Measurements from ENCODE around the gene CLDN17.

Gene CLDN17

DNA sequence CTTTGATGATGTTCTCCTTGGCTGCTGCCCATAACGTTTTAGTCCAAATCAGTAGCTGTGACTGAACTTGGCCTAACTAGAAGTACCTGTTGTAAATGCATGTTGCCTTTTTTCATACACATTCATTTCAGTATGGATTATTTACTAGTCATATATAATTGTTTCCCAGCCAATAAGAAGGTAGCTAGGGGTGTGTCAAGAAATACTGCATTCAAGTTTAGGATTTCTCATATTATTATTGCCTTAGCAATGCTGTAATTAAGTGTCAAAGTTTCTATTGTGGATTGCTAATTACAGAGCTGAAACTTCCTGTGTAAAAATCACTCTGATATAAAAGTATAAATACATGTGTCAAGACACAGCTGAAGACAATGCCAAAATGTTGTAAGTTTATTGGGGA lies at the start of gene CLDN17:
CLDN17 (minus strand) TSS at position 101 of the 400 bp plus-strand sequence. CDS start 188 bp downstream, outside the sequence.
- Histone ChIP-seq H3K4me1 (ENCODE audit: control insufficient read depth, insufficient read depth, low read length) (no peaks in the 10 kb centered on the region), H3K27me3 (ENCODE audit: control insufficient read depth in 1 of 2, insufficient read depth in 2 of 2, low read length in 2 of 2) (no peaks in the 10 kb centered on the region), H3K36me3 (ENCODE audit: control insufficient read depth in 2 of 2, insufficient read depth in 2 of 2, low read length in 2 of 2) (no peaks in the 10 kb centered on the region)

GRCh38 chr21:30216041-30216723 lies 49.6 kb upstream of the CLDN17 start, which contains the start of gene CLDN8:
CLDN8 (minus strand) TSS chr21:30216097; CDS start chr21:30215925, 172 bp downstream.
- no peaks in the 10 kb centered on the region for H3K36me3 ChIP-seq (ENCODE audit: control insufficient read depth in 2 of 2, insufficient read depth in 2 of 2, low read length in 2 of 2)
- no peak within 1 kb of the TSS for H3K9ac ChIP-seq (ENCODE audit: low read length in 2 of 2)
- no peaks in the 10 kb centered on the region for H3K9me3 ChIP-seq (ENCODE audit: control insufficient read depth in 2 of 2, low read length in 2 of 2)
- H3K4me3 ChIP-seq (ENCODE audit: low read length in 2 of 2) = no peak within 1 kb of the TSS
- no peaks in the 10 kb centered on the region for H3K4me1 ChIP-seq (ENCODE audit: control insufficient read depth, insufficient read depth, low read length)
- H3K27me3 ChIP-seq (ENCODE audit: control insufficient read depth in 1 of 2, insufficient read depth in 2 of 2, low read length in 2 of 2) = no peaks in the 10 kb centered on the region
- H3K27ac ChIP-seq (ENCODE audit: low read length) = no peak within 1 kb of the TSS

More for the DNA sequence above, at the start of gene CLDN17:
- Histone ChIP-seq H3K4me3 (ENCODE audit: low read length in 2 of 2) (no peak within 1 kb of the TSS), H3K9me3 (ENCODE audit: control insufficient read depth in 2 of 2, low read length in 2 of 2) (no peaks in the 10 kb centered on the region), H3K9ac (ENCODE audit: low read length in 2 of 2) (no peak within 1 kb of the TSS), H3K27ac (ENCODE audit: low read length) (no peak within 1 kb of the TSS)

GRCh38 chr21:30211071-30211470 lies 44.5 kb upstream of the CLDN17 start:
- Histone ChIP-seq H3K27me3 (ENCODE audit: control insufficient read depth in 1 of 2, insufficient read depth in 2 of 2, low read length in 2 of 2) (no peaks in the 10 kb centered on the region), H3K9ac (ENCODE audit: low read length in 2 of 2) (no peak overlapping the region), H3K4me1 (ENCODE audit: control insufficient read depth, insufficient read depth, low read length) (no peaks in the 10 kb centered on the region), H3K4me3 (ENCODE audit: low read length in 2 of 2) (no peak overlapping the region), H3K36me3 (ENCODE audit: control insufficient read depth in 2 of 2, insufficient read depth in 2 of 2, low read length in 2 of 2) (no peaks in the 10 kb centered on the region), H3K27ac (ENCODE audit: low read length) (no peak overlapping the region), H3K9me3 (ENCODE audit: control insufficient read depth in 2 of 2, low read length in 2 of 2) (peaks cover 0 to 3% of the 10 kb centered on the region in 2 donors)

GRCh38 chr21:30209601-30210000 lies 43.0 kb upstream of the CLDN17 start:
- H3K36me3 ChIP-seq (ENCODE audit: control insufficient read depth in 2 of 2, insufficient read depth in 2 of 2, low read length in 2 of 2) = no peaks in the 10 kb centered on the region
- H3K27ac ChIP-seq (ENCODE audit: low read length) = no peak overlapping the region
- H3K9ac ChIP-seq (ENCODE audit: low read length in 2 of 2) = no peak overlapping the region

GRCh38 chr21:30207252-30207579 lies 40.6 kb upstream of the CLDN17 start:
- Histone ChIP-seq H3K9me3 (ENCODE audit: control insufficient read depth in 2 of 2, low read length in 2 of 2) (peaks cover 0 to 3% of the 10 kb centered on the region in 2 donors), H3K4me3 (ENCODE audit: low read length in 2 of 2) (no peak overlapping the region), H3K36me3 (ENCODE audit: control insufficient read depth in 2 of 2, insufficient read depth in 2 of 2, low read length in 2 of 2) (no peaks in the 10 kb centered on the region), H3K27me3 (ENCODE audit: control insufficient read depth in 1 of 2, insufficient read depth in 2 of 2, low read length in 2 of 2) (no peaks in the 10 kb centered on the region), H3K4me1 (ENCODE audit: control insufficient read depth, insufficient read depth, low read length) (no peaks in the 10 kb centered on the region), H3K9ac (ENCODE audit: low read length in 2 of 2) (no peak overlapping the region), H3K27ac (ENCODE audit: low read length) (no peak overlapping the region)

More at GRCh38 chr21:30209601-30210000, 43.0 kb upstream of the CLDN17 start:
- H3K9me3 ChIP-seq (ENCODE audit: control insufficient read depth in 2 of 2, low read length in 2 of 2) = peaks cover 0 to 3% of the 10 kb centered on the region in 2 donors
- H3K27me3 ChIP-seq (ENCODE audit: control insufficient read depth in 1 of 2, insufficient read depth in 2 of 2, low read length in 2 of 2) = no peaks in the 10 kb centered on the region
- no peak overlapping the region for H3K4me3 ChIP-seq (ENCODE audit: low read length in 2 of 2)
- H3K4me1 ChIP-seq (ENCODE audit: control insufficient read depth, insufficient read depth, low read length) = no peaks in the 10 kb centered on the region

DNA sequence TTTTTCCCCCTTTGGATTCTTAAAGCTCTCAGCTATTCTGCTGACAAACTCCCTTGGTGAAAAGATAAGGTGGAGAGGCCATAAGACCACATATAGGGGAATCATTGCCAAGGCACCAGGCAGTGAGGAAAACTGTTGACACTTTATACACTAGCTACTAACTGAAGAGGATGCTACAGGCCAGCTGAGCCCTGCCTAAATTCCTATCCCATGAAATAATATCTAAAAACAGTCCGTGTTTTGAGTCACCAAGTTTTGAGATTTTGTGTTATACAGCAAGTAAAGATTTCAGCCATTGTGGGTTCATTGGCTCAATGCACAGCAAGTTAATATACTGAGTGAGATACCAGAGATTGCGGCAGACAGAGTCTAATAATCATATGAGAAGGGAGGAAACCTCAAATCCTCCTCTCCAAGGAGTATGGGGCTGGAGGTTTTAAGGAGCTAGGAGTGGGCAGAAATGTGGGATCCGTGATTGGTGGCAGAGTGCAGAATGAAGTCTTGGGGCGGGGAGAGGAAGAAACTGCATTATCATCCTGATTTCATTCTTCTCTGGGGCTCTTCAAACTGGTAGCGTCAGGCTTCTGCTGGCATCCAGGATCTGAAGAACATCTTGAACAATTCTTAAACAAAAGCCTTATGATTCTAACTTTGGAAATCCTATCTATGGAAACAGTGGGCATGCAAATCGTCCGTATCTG lies 40.1 kb upstream of the CLDN17 start:
- Histone ChIP-seq H3K27me3 (ENCODE audit: control insufficient read depth in 1 of 2, insufficient read depth in 2 of 2, low read length in 2 of 2) (no peaks in the 10 kb centered on the region), H3K36me3 (ENCODE audit: control insufficient read depth in 2 of 2, insufficient read depth in 2 of 2, low read length in 2 of 2) (no peaks in the 10 kb centered on the region), H3K4me3 (ENCODE audit: low read length in 2 of 2) (no peak overlapping the region), H3K9ac (ENCODE audit: low read length in 2 of 2) (no peak overlapping the region), H3K27ac (ENCODE audit: low read length) (no peak overlapping the region), H3K9me3 (ENCODE audit: control insufficient read depth in 2 of 2, low read length in 2 of 2) (peaks cover 0 to 3% of the 10 kb centered on the region in 2 donors), H3K4me1 (ENCODE audit: control insufficient read depth, insufficient read depth, low read length) (no peaks in the 10 kb centered on the region)

DNA sequence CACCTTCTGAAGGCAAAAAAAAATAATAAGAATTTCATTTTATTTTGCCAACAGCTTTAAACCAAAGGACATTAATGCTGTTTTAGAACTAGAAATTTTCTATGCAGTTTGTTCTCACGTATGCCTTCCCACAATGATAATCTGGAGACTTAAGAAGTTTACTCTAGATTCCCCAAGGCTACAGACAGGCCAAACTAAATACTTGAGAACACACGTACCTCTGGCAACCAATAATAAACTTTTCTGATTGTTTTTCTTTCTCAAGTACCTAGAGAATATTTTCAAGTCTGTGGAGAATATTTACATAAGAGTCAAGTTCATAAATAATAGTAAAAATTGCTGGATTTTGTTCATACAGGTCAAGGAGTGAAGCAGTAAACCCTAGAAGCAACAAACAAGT lies 33.4 kb upstream of the CLDN17 start:
- H3K27ac ChIP-seq (ENCODE audit: low read length) = no peak overlapping the region
- no peaks in the 10 kb centered on the region for H3K4me1 ChIP-seq (ENCODE audit: control insufficient read depth, insufficient read depth, low read length)
- H3K27me3 ChIP-seq (ENCODE audit: control insufficient read depth in 1 of 2, insufficient read depth in 2 of 2, low read length in 2 of 2) = no peaks in the 10 kb centered on the region
- no peaks in the 10 kb centered on the region for H3K9me3 ChIP-seq (ENCODE audit: control insufficient read depth in 2 of 2, low read length in 2 of 2)
- no peak overlapping the region for H3K9ac ChIP-seq (ENCODE audit: low read length in 2 of 2)
- H3K36me3 ChIP-seq (ENCODE audit: control insufficient read depth in 2 of 2, insufficient read depth in 2 of 2, low read length in 2 of 2) = no peaks in the 10 kb centered on the region
- no peak overlapping the region for H3K4me3 ChIP-seq (ENCODE audit: low read length in 2 of 2)

GRCh38 chr21:30194701-30195299 lies 28.2 kb upstream of the CLDN17 start:
- Histone ChIP-seq H3K27me3 (ENCODE audit: control insufficient read depth in 1 of 2, insufficient read depth in 2 of 2, low read length in 2 of 2) (no peaks in the 10 kb centered on the region), H3K4me3 (ENCODE audit: low read length in 2 of 2) (no peak overlapping the region)

GRCh38 chr21:30193201-30193600 lies 26.6 kb upstream of the CLDN17 start:
- Histone ChIP-seq H3K27ac (ENCODE audit: low read length) (no peak overlapping the region), H3K4me3 (ENCODE audit: low read length in 2 of 2) (no peak overlapping the region), H3K27me3 (ENCODE audit: control insufficient read depth in 1 of 2, insufficient read depth in 2 of 2, low read length in 2 of 2) (no peaks in the 10 kb centered on the region), H3K9ac (ENCODE audit: low read length in 2 of 2) (no peak overlapping the region), H3K9me3 (ENCODE audit: control insufficient read depth in 2 of 2, low read length in 2 of 2) (no peaks in the 10 kb centered on the region), H3K4me1 (ENCODE audit: control insufficient read depth, insufficient read depth, low read length) (no peaks in the 10 kb centered on the region), H3K36me3 (ENCODE audit: control insufficient read depth in 2 of 2, insufficient read depth in 2 of 2, low read length in 2 of 2) (no peaks in the 10 kb centered on the region)

More at GRCh38 chr21:30194701-30195299, 28.2 kb upstream of the CLDN17 start:
- H3K9ac ChIP-seq (ENCODE audit: low read length in 2 of 2) = no peak overlapping the region
- no peak overlapping the region for H3K27ac ChIP-seq (ENCODE audit: low read length)
- H3K36me3 ChIP-seq (ENCODE audit: control insufficient read depth in 2 of 2, insufficient read depth in 2 of 2, low read length in 2 of 2) = no peaks in the 10 kb centered on the region
- no peaks in the 10 kb centered on the region for H3K9me3 ChIP-seq (ENCODE audit: control insufficient read depth in 2 of 2, low read length in 2 of 2)
- H3K4me1 ChIP-seq (ENCODE audit: control insufficient read depth, insufficient read depth, low read length) = no peaks in the 10 kb centered on the region

GRCh38 chr21:30190554-30190953 lies 23.9 kb upstream of the CLDN17 start:
- Histone ChIP-seq H3K27me3 (ENCODE audit: control insufficient read depth in 1 of 2, insufficient read depth in 2 of 2, low read length in 2 of 2) (no peaks in the 10 kb centered on the region), H3K4me1 (ENCODE audit: control insufficient read depth, insufficient read depth, low read length) (no peaks in the 10 kb centered on the region), H3K9me3 (ENCODE audit: control insufficient read depth in 2 of 2, low read length in 2 of 2) (peaks cover 0 to 2% of the 10 kb centered on the region in 2 donors), H3K36me3 (ENCODE audit: control insufficient read depth in 2 of 2, insufficient read depth in 2 of 2, low read length in 2 of 2) (no peaks in the 10 kb centered on the region), H3K9ac (ENCODE audit: low read length in 2 of 2) (no peak overlapping the region), H3K4me3 (ENCODE audit: low read length in 2 of 2) (no peak overlapping the region), H3K27ac (ENCODE audit: low read length) (no peak overlapping the region)

All from stomach smooth muscle (tissue), 2 donors.